Chondrocyte (in vitro differentiated cells): Measurements from ENCODE around the gene CA7. TPM values are rescaled to one million over a fixed set of nuclear protein-coding genes. Genes with fewer than 3 reads are reported as not detected.

ENCODE experiments used
- DNase-seq: peaks from one replicate; pipeline ENCODE4 v3.0.0; 2021; ENCODE audit warnings: mixed read lengths, low spot score
- H3K27ac Mint-ChIP-seq: one replicate; pipeline ENCODE4 v1.8.0; 2021; ENCODE audit warnings: mild to moderate bottlenecking, moderate library complexity, mixed read lengths; ENCODE audit not compliant: unreplicated experiment
- H3K27me3 Mint-ChIP-seq: 2 replicates; pipeline ENCODE4 v1.8.0; 2021; ENCODE audit warnings: low read depth, mixed read lengths
- H3K36me3 Mint-ChIP-seq: 2 replicates; pipeline ENCODE4 v1.8.0; 2021; ENCODE audit warnings: low read depth, mixed read lengths
- H3K4me1 Mint-ChIP-seq: 2 replicates; pipeline ENCODE4 v1.8.0; 2021; ENCODE audit warnings: low read depth, mild to moderate bottlenecking, mixed read lengths
- H3K4me3 Mint-ChIP-seq: one replicate; pipeline ENCODE4 v1.8.0; 2021; ENCODE audit warnings: mild to moderate bottlenecking, moderate library complexity, mixed read lengths; ENCODE audit not compliant: unreplicated experiment
- H3K9me3 Mint-ChIP-seq: 2 replicates; pipeline ENCODE4 v1.8.0; 2021; ENCODE audit warnings: low read depth, mixed read lengths
- total RNA-seq: library from RNA; stranded (reverse); gene quantifications from 3 replicates; pipeline ENCODE4 v1.2.1, GENCODE V29; 2021
- TF ChIP-seq, protein P1 (sequence below): fragments of 200-600 bp; sonication (generic); IDR thresholded peaks from 2 replicates; pipeline ENCODE4 v1.5.0; 2021; ENCODE audit warnings: antibody characterized with exemption, mild to moderate bottlenecking, moderate library complexity

Gene CA7
- total RNA-seq, 1 donor from 2014 or later: not detected

DNA sequence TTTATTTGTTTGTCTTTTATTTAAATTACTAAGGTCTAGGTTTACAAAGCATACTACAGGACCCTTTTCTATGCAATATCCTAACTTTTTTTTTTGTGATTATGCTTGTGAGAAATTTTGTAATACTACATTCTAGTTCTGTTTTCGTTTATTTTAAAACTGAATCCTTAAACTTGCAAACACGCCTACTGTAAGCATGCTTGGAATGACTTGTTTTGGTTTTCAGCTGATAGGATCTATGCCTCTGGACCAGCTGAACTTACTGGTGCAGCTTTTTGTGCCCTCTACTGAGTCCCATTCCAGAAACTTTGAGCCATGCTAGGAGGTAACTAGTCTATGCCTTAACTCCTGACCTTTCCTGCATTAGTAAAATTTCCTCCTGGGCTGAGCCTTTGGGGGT lies 42.1 kb downstream of the CA7 start:
- H3K4me1 Mint-ChIP-seq: peaks cover 5% of the 10 kb centered on the region
- peaks cover 13% of the 10 kb centered on the region for H3K36me3 Mint-ChIP-seq
- H3K27me3 Mint-ChIP-seq: no peaks in the 10 kb centered on the region
- TF ChIP-seq, protein P1, sequence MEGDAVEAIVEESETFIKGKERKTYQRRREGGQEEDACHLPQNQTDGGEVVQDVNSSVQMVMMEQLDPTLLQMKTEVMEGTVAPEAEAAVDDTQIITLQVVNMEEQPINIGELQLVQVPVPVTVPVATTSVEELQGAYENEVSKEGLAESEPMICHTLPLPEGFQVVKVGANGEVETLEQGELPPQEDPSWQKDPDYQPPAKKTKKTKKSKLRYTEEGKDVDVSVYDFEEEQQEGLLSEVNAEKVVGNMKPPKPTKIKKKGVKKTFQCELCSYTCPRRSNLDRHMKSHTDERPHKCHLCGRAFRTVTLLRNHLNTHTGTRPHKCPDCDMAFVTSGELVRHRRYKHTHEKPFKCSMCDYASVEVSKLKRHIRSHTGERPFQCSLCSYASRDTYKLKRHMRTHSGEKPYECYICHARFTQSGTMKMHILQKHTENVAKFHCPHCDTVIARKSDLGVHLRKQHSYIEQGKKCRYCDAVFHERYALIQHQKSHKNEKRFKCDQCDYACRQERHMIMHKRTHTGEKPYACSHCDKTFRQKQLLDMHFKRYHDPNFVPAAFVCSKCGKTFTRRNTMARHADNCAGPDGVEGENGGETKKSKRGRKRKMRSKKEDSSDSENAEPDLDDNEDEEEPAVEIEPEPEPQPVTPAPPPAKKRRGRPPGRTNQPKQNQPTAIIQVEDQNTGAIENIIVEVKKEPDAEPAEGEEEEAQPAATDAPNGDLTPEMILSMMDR: no peak
- H3K4me3 Mint-ChIP-seq: no peak overlapping the region
- no peaks in the 10 kb centered on the region for H3K9me3 Mint-ChIP-seq
- no peak for DNase-seq
- no peak overlapping the region for H3K27ac Mint-ChIP-seq

DNA sequence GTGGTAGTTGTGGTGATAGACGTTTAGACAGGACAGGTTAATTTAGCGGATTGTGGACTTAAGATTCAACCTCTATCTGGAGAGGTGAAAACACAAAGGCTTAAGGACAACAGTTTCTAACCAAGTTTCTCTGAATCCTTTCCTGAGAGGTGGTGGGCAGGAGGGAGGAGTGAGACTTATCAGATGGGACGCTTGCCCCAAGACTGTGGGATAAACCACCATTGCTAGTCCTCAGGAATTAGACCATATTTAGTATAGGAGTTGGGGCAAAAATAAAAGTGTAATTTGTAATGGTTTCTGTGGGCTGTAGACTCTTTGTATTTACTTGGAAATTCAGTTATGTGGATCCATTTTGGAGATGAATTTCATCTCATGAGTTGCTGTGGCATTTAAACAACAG lies 42.7 kb downstream of the CA7 start:
- H3K4me3 Mint-ChIP-seq: no peak overlapping the region
- H3K9me3 Mint-ChIP-seq: no peaks in the 10 kb centered on the region
- no peaks in the 10 kb centered on the region for H3K27me3 Mint-ChIP-seq
- peaks cover 14% of the 10 kb centered on the region for H3K36me3 Mint-ChIP-seq
- no peak for DNase-seq
- no peak overlapping the region for H3K27ac Mint-ChIP-seq
- TF ChIP-seq, protein P1: no peak
- H3K4me1 Mint-ChIP-seq: peaks cover 5% of the 10 kb centered on the region

DNA sequence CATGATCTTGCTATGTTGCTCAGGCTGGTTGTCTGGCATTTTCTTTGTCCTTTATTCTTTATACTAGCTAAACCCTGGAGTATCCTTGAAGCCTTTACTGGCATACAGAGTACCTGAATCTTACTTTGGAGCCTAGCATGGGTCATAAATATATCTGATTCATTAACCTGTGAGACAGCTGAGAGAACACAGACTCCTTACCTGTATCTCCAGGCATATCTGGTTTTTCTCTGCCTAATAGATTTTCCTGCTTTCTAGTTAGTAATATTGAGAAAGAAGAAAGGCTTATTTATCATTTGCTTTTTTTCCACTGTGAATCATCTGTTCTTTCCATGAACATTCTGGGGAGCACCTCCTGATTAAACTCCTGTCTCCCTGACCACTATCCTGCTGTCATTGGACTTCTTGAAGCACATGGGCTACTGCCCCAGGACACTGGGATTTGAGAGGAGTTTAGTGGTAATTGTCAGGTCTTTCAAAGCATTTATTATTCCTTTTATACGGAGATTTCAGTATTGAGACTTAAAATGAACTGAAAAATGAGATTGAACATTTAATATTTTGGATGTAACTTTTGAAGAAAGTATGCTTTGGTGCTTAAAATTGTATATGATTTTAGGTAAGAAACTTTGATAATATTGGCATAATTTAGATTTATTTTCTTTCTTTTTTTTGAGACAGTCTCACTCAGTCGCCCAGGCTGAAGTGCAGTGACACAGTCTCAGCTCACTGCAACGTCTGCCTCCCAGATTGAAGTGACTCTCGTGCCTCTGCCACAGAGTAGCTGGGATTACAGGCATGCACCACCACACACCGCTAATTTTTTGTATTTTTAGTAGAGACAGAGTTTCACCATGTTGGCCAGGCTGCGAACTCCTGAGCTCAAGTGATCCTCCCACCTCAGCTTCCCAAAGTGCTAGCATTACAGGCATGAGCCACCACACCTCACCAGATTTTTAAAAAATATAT lies 44.7 kb downstream of the CA7 start:
- H3K36me3 Mint-ChIP-seq: peaks cover 14% of the 10 kb centered on the region
- no peaks in the 10 kb centered on the region for H3K9me3 Mint-ChIP-seq
- TF ChIP-seq, protein P1: no peak
- H3K27me3 Mint-ChIP-seq: no peaks in the 10 kb centered on the region
- no peak overlapping the region for H3K27ac Mint-ChIP-seq
- no peak overlapping the region for H3K4me3 Mint-ChIP-seq
- DNase-seq: no peak
- H3K4me1 Mint-ChIP-seq: peaks cover 5% of the 10 kb centered on the region

DNA sequence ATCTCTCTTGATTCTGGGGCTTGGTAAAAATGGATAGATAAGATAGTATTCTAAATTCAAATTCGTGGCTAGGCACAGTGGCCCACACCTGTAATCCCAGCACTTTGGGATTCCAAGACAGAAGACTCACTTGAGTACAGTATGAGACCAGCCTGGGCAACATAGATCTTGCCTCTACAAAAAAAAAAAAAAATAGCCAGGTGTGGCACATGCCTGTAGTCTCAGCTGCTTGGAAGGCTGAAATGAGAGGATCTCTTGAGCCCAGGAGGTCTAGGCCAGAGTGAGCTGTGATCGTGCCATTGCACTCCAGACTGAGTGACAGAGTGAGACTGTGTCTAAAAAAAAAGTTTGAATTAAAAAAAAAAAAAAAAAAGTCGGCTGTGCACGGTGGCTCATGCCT lies 45.4 kb downstream of the CA7 start:
- DNase-seq: no peak
- peaks cover 5% of the 10 kb centered on the region for H3K4me1 Mint-ChIP-seq
- no peaks in the 10 kb centered on the region for H3K9me3 Mint-ChIP-seq
- H3K27ac Mint-ChIP-seq: no peak overlapping the region
- H3K36me3 Mint-ChIP-seq: peaks cover 12% of the 10 kb centered on the region
- H3K27me3 Mint-ChIP-seq: no peaks in the 10 kb centered on the region
- TF ChIP-seq, protein P1: no peak
- no peak overlapping the region for H3K4me3 Mint-ChIP-seq

DNA sequence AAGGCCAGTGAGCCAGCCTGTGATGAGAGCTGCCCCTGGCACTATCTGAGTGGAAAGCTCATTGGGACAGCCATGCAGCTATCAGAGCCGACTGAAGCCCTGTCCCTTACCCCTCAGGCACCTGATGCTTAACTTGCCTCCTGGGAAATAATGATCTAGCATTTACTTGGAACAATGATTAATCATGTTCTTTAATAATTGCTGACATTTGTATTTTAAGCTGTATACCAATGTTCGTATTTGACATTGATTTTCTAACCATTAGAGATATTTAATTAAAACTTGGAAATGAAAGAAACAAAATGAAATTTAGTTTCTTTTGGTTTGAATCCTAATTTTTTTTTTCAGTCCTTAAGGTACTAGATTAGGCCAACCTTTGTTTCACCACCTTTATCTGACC lies 46.6 kb downstream of the CA7 start:
- Mint-ChIP-seq H3K9me3 (no peaks in the 10 kb centered on the region), H3K36me3 (peaks cover 5% of the 10 kb centered on the region), H3K27ac (no peak overlapping the region), H3K27me3 (no peaks in the 10 kb centered on the region), H3K4me1 (peaks cover 8% of the 10 kb centered on the region), H3K4me3 (no peak overlapping the region)
- no peak for DNase-seq
- TF ChIP-seq, protein P1: no peak
